Measurements from ENCODE around the gene LMO7. TPM values are rescaled to one million over a fixed set of nuclear protein-coding genes. Genes with fewer than 3 reads are reported as not detected.

LMO7 gene
- total and polyA plus RNA-seq, 10 donors, result 2.2 to 15.5 (median 8.2) TPM

DNA sequence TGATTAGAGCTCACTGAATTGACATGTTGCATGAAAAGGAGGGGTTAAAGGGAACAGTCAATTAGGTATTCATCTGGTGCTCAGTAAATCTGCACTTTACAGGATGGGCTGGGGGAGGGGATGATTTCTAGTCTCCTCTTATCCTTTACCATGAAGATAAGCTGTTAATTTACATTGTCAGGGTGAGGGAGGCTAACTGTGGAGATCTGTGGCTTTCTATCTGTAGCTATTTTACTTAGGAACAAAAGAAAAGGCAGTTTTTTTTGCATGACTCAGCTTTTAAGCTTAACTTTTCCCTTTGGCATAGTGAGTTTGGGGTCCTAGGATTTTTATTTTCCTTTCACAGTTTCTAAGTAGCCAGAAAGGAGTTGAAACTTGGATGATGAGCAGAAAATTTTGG is 253.3 kb downstream of the LMO7 start:
- no peaks in the 10 kb centered on the region for H3K36me3 ChIP-seq
- H3K27me3 ChIP-seq (replicated peaks in 1 of 7), result no peaks in the 10 kb centered on the region
- H3K9me3 ChIP-seq, result no peaks in the 10 kb centered on the region
- DNase-seq, result no peak
- H3K27ac ChIP-seq, result no peak overlapping the region
- H3K4me3 ChIP-seq, result no peak overlapping the region
- no peaks in the 10 kb centered on the region for H3K4me1 ChIP-seq
- intact Hi-C loops (cut with DNase I; ENCODE audit: low total_unique reads), result no loop called here
- TF ChIP-seq POLR2A (IDR thresholded peaks at IDR 0.05), result no peak
- TF ChIP-seq CTCF (IDR thresholded peaks at IDR 0.05 in 8 of 11, conservative IDR thresholded peaks at IDR 0.05 in 3 of 11), result no peak
- no peak for TF ChIP-seq POLR2AphosphoS5 (IDR thresholded peaks at IDR 0.05)

DNA sequence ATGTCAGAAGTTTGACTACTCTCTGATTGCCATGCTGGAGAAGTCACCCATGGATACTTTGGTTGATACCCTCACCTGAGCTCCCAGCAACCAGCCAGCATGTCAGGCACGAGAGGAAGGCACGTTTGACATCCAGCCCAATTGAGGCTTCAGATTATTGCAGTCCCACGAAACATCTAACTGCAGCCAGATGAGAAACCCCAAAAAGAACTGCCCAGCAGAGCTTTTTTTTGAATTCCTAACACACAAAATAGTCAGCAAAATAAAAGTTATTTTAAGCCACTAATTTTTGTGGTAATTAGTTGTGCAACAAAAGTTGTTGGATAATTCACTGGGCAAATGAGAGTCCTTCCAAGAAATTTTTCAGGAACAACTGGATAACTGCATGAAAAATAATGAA is 259.0 kb downstream of the LMO7 start:
- no peaks in the 10 kb centered on the region for H3K4me1 ChIP-seq
- H3K36me3 ChIP-seq, result no peaks in the 10 kb centered on the region
- intact Hi-C loops (cut with DNase I; ENCODE audit: low total_unique reads), result no loop called here
- H3K9me3 ChIP-seq, result no peaks in the 10 kb centered on the region
- H3K27ac ChIP-seq, result no peak overlapping the region
- H3K27me3 ChIP-seq (replicated peaks in 1 of 7), result peaks cover 0 to 4% (median 0%) of the 10 kb centered on the region in 7 donors
- no peak for DNase-seq
- no peak overlapping the region for H3K4me3 ChIP-seq
- 58 to 87% (median 76%) methylated on average over 3 of the region's 3 CpGs for WGBS, 5 donors
- TF ChIP-seq POLR2A (IDR thresholded peaks at IDR 0.05), result no peak
- TF ChIP-seq POLR2AphosphoS5 (IDR thresholded peaks at IDR 0.05), result no peak
- no peak for TF ChIP-seq CTCF (IDR thresholded peaks at IDR 0.05 in 8 of 11, conservative IDR thresholded peaks at IDR 0.05 in 3 of 11)

DNA sequence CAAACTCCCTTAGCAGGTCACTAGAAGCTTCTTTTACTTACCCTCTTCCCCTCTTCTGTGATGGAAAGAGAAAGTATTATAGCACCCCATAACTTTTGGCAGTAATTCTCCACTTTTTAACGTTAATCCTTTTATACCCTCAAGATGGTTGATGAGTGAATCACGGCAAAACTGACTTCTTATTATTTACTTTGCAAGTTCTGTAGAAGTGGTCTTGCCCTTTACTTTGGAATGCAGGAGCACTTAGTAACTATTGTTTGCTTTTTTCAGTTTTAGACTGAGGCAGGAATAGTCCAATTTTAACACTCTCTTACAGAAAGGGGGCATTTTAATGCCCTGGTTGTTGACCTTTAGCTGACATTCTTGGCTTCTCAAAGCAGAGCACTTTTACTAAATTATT is 260.1 kb downstream of the LMO7 start:
- WGBS, 5 donors, result 78 to 89% (median 80%) methylated on average over 2 of the region's 2 CpGs
- H3K9me3 ChIP-seq, result no peaks in the 10 kb centered on the region

DNA sequence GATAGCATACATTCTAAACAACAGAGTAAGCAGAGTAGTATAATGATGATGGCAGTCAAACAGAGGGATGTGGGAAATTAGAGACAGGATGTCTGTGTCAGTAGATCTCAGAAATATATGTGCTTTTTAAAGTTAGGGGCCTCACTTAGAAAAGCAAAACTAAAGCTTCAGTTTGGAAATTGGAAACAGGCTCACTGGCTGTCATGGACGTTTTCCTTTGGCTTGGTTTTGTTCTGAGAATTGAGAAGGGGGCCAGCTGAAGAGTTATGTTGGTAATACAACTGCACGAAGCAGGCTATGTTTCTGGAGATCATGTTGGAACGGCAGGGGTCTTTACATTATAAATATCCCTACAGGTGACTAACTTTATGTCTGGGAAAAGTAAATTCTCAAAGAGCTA is 261.3 kb downstream of the LMO7 start:
- Histone ChIP-seq H3K27ac (no peak overlapping the region), H3K4me3 (no peak overlapping the region), H3K9me3 (no peaks in the 10 kb centered on the region), H3K36me3 (no peaks in the 10 kb centered on the region), H3K4me1 (no peaks in the 10 kb centered on the region), H3K27me3 (replicated peaks in 1 of 7) (peaks cover 0 to 4% (median 0%) of the 10 kb centered on the region in 7 donors)
- no peak for TF ChIP-seq CTCF (IDR thresholded peaks at IDR 0.05 in 8 of 11, conservative IDR thresholded peaks at IDR 0.05 in 3 of 11)
- TF ChIP-seq POLR2A (IDR thresholded peaks at IDR 0.05), result no peak
- TF ChIP-seq POLR2AphosphoS5 (IDR thresholded peaks at IDR 0.05), result no peak
- no peak for DNase-seq
- intact Hi-C loops (cut with DNase I; ENCODE audit: low total_unique reads), result no loop called here
- WGBS, 5 donors, result 34 to 45% (median 43%) methylated on average over 3 of the region's 3 CpGs

More for the DNA sequence above, 260.1 kb downstream of the LMO7 start:
- no peak for TF ChIP-seq CTCF (IDR thresholded peaks at IDR 0.05 in 8 of 11, conservative IDR thresholded peaks at IDR 0.05 in 3 of 11)
- TF ChIP-seq POLR2AphosphoS5 (IDR thresholded peaks at IDR 0.05), result no peak
- no peak for TF ChIP-seq POLR2A (IDR thresholded peaks at IDR 0.05)
- H3K4me1 ChIP-seq, result no peaks in the 10 kb centered on the region
- no peak for DNase-seq
- H3K27ac ChIP-seq, result no peak overlapping the region
- peaks cover 0 to 4% (median 0%) of the 10 kb centered on the region in 7 donors for H3K27me3 ChIP-seq (replicated peaks in 1 of 7)
- intact Hi-C loops (cut with DNase I; ENCODE audit: low total_unique reads), result no loop called here
- H3K4me3 ChIP-seq, result no peak overlapping the region
- H3K36me3 ChIP-seq, result no peaks in the 10 kb centered on the region

All from spleen (tissue), 11 donors.